K562 (cell line): ENCODE results near the gene STRN3.
"Not testable (repeated sequence)": the region's sequence is repeated elsewhere in the genome, so short reads cannot be mapped to it uniquely, and the experiment has no call there.

Experiments used
- CBFA2T3 ChIP-seq: fragments of 450-650 bp; IDR thresholded peaks from 2 replicates; pipeline ENCODE4 v1.6.1; 2017
- CREB1 ChIP-seq, 2 experiments: sonication (generic) in 1 of 2; formaldehyde crosslinking in 1 of 2; IDR thresholded peaks; 2 replicates each; pipeline versions ENCODE4 v1.6.1 to v1.8.0; 2012 to 2022; ENCODE audit warnings: inconsistent platforms in 1 of 2, mild to moderate bottlenecking in 1 of 2, missing genetic modification reagents in 1 of 2, moderate library complexity in 1 of 2
- HNRNPH1 ChIP-seq: fragments of 200-400 bp; formaldehyde crosslinking; optimal IDR thresholded peaks from 2 replicates; pipeline ENCODE3; 2017; ENCODE audit warnings: low read depth, mild to moderate bottlenecking, low read length, moderate library complexity
- NFXL1 ChIP-seq: fragments of 450-650 bp; formaldehyde crosslinking; IDR thresholded peaks from 2 replicates; pipeline ENCODE4 v1.4.0; 2021; ENCODE audit warnings: mild to moderate bottlenecking
- POLR2A ChIP-seq: fragments of 450-650 bp; conservative IDR thresholded peaks from 2 replicates; pipeline ENCODE4 v1.6.1; 2016
- SPI1 ChIP-seq: IDR thresholded peaks from 2 replicates; pipeline ENCODE4 v1.6.1; 2011; ENCODE audit warnings: low read depth, low read length, control low read depth, borderline replicate concordance
- ZNF184 ChIP-seq: sonication (generic); formaldehyde crosslinking; IDR thresholded peaks from 2 replicates; pipeline ENCODE4 v1.5.0; 2020; ENCODE audit warnings: missing genetic modification reagents
- ZNF785 ChIP-seq: fragments of 250-450 bp; sonication (Bioruptor Pico); IDR thresholded peaks from 2 replicates; pipeline ENCODE4 v1.4.0; 2020; ENCODE audit warnings: mild to moderate bottlenecking
- TF ChIP-seq, protein P1 (sequence below), 3 experiments: IDR thresholded peaks in 2 of 3; conservative IDR thresholded peaks in 1 of 3; 2 replicates each; pipeline ENCODE4 v1.5.1; 2011 to 2012; ENCODE audit warnings: low read length in 3 of 3, mild to moderate bottlenecking in 3 of 3, control low read depth in 2 of 3, improper control_type of control experiment in 1 of 3, inconsistent platforms in 1 of 3, low read depth in 1 of 3, mixed read lengths in 1 of 3, moderate library complexity in 1 of 3; ENCODE audit not compliant: insufficient read depth in 2 of 3

DNA sequence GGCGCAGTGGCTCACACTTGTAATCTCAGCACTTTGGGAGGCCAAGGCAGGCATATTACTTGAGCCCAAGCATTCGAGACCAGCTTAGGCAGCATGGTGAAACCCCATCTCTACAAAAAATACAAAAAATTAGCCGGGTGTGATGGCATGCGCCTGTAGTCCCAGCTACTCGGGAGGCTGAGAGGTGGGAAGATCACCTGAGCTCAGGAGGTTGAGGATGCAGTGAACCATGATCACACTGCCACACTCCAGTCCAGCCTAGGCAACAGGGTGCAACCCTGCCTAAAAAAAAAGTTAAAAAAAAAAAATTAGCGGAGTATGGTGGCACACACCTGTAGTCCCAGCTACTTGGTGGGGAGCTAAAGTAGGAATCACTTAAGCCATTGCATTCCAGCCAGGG, 22.2 kb downstream of the STRN3 start:
- TF ChIP-seq CBFA2T3; ZNF785; POLR2A; NFXL1 (CRISPR knock-in tag); CREB1 (IDR thresholded peaks at IDR 0.05); CREB1 (CRISPR knock-in tag; IDR thresholded peaks at IDR 0.05); ZNF184 (CRISPR knock-in tag); SPI1; HNRNPH1: not testable (repeated sequence)
- TF ChIP-seq, protein P1, sequence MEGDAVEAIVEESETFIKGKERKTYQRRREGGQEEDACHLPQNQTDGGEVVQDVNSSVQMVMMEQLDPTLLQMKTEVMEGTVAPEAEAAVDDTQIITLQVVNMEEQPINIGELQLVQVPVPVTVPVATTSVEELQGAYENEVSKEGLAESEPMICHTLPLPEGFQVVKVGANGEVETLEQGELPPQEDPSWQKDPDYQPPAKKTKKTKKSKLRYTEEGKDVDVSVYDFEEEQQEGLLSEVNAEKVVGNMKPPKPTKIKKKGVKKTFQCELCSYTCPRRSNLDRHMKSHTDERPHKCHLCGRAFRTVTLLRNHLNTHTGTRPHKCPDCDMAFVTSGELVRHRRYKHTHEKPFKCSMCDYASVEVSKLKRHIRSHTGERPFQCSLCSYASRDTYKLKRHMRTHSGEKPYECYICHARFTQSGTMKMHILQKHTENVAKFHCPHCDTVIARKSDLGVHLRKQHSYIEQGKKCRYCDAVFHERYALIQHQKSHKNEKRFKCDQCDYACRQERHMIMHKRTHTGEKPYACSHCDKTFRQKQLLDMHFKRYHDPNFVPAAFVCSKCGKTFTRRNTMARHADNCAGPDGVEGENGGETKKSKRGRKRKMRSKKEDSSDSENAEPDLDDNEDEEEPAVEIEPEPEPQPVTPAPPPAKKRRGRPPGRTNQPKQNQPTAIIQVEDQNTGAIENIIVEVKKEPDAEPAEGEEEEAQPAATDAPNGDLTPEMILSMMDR (IDR thresholded peaks at IDR 0.05 in 2 of 3, conservative IDR thresholded peaks at IDR 0.05 in 1 of 3; ENCODE audit: insufficient read depth in 2 of 3, low read depth in 1 of 3, low read length in 3 of 3), result not testable (repeated sequence)
